Activated CD4-positive, alpha-beta T cell treated with anti-CD3 and anti-CD28 coated beads for 24 hours (primary cell): ENCODE data around the gene DNAAF1.

Source experiments
- DNase-seq, 2 donors: peaks; one replicate each; pipeline ENCODE4 v3.0.0-alpha.2; 2020; ENCODE audit warnings: low read depth in 2 of 2

DNAAF1 gene

GRCh38 chr16:84124257-84125073, 20.6 kb upstream of the DNAAF1 start:
- DNase-seq, result no peak

GRCh38 chr16:84131117-84131516, 14.0 kb upstream of the DNAAF1 start:
- DNase-seq, result no peak

- DNase-seq, result no peak
Observed at GRCh38 chr16:84132527-84133285, 12.4 kb upstream of the DNAAF1 start.

GRCh38 chr16:84136331-84137125, 8.6 kb upstream of the DNAAF1 start:
- DNase-seq, result no peak

- DNase-seq, result no peak
Observed at GRCh38 chr16:84137287-84137686, 7.8 kb upstream of the DNAAF1 start.

- DNase-seq, result no peak
Observed at GRCh38 chr16:84137769-84138357, 7.2 kb upstream of the DNAAF1 start.

GRCh38 chr16:84138500-84138823, 6.6 kb upstream of the DNAAF1 start:
- no peak for DNase-seq

GRCh38 chr16:84138824-84139627, 6.1 kb upstream of the DNAAF1 start:
- DNase-seq, result no peak

- no peak for DNase-seq
Observed at GRCh38 chr16:84139628-84140258, 5.4 kb upstream of the DNAAF1 start.

- no peak for DNase-seq
Observed at GRCh38 chr16:84141143-84141670, 3.9 kb upstream of the DNAAF1 start.

GRCh38 chr16:84143081-84143480, 2.0 kb upstream of the DNAAF1 start:
- DNase-seq, result no peak

- no peak for DNase-seq
Observed at GRCh38 chr16:84143784-84144199, 1.3 kb upstream of the DNAAF1 start.

GRCh38 chr16:84144209-84144858, 774 bp upstream of the DNAAF1 start:
- DNase-seq, result peak in 1 of 2 donors; percentile 22

- DNase-seq, result no peak
Observed at GRCh38 chr16:84150926-84151325, 5.8 kb downstream of the DNAAF1 start.

GRCh38 chr16:84153660-84154214, 8.6 kb downstream of the DNAAF1 start:
- DNase-seq, result no peak

GRCh38 chr16:84155226-84155625, 10.1 kb downstream of the DNAAF1 start:
- DNase-seq, result no peak

GRCh38 chr16:84155771-84156170, 10.7 kb downstream of the DNAAF1 start:
- no peak for DNase-seq

- no peak for DNase-seq
Observed at GRCh38 chr16:84156342-84156784, 11.3 kb downstream of the DNAAF1 start.

GRCh38 chr16:84159007-84159406, 13.9 kb downstream of the DNAAF1 start:
- DNase-seq, result no peak
